GM19035 (cell line): Measurements from ENCODE around the gene RBM20.

Source experiments
- ATAC-seq: cut with Tn5 transposase; IDR thresholded peaks from one replicate; pipeline ENCODE4 v1.9.1; 2021; ENCODE audit not compliant: unreplicated experiment

Gene RBM20

GRCh38 chr10:110827410-110827809 lies 183.3 kb downstream of the RBM20 start:
- ATAC-seq = no peak

DNA sequence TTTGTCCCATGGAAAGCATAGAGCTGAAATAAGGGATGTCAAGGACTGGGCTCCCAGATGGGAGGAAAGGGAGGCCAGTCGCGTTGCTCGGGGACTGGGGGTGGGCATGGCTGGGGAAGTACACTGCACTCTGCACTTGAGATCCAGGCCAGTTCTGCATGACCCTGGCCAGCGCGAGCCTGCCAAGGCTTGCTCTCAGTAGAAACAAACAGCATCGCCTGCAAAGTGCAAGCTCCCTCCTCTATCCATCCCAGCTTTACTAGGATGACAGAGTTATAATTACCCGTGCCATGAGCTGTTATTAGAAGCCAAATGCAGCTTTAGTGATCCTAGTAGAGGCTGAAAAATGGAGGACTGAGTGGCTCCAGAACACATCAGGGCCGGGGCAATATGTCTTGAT lies 183.7 kb downstream of the RBM20 start:
- ATAC-seq = no peak

- no peak for ATAC-seq
Measured at GRCh38 chr10:110828525-110828924, 184.4 kb downstream of the RBM20 start.

DNA sequence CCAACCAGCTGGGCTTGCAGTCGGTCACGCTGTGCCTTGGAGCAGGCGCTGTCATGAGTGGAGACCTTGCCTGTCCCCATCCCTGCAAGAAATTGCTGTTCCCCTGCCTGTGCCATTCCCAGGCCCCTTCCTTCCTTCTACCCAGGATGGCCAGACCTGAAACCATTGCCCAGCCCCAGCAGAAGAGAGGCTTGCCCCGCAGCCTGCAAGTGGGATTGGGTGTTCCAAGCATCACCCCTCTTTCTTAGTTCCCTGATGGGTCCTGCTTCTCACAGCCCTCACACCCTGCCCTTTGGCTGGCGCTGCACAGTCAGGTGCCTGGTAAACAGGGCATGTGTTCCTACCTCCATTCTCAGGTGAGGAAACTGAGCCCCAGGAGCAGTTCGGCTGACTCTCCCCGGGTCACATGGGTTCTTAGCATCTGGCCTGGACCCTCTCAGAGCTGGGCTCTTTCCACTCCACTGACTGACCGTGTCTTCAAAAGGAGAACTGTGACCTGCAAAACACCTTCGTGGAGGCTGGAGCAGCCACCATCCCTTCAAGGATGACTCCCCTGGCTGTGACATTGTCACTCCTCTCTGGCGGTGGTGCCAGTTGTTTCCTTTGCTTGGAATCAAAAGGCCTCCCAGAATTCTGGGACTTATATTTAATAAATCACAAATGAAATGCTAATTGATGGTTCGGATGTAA lies 185.7 kb downstream of the RBM20 start:
- no peak for ATAC-seq

DNA sequence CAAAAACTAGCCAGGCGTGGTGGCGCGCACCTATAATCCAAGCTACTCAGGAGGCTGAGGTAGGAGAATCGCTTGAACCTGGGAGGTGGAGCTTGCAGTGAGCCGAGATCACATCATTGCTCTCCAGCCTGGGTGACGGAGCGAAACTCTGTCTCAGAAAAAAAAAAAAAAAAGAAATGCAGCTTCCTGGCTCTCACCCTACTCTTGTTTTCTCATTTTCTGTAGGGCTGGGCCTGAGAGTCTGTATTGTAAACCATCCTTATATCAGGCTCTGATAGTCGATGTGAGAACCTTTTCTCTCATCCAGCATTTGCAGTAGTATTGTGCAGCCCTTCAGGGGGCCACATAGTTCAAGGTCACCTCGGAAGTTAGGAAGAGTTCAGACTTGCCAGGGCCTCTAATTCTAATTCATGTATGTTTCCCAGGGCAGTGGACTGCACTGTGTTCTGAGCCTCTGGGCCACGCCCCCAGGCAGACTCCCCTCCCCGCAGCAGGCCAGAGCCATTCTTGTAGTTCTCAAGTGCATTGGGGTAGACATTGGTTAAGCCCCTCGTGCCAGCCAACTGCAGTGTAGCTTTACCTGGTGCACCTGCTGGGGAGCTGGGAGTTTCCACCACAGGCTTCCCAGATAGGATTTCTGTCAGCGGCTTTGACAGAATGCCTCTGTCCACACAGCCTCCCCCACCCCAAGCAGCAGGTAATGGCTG lies 189.3 kb downstream of the RBM20 start:
- no peak for ATAC-seq

DNA sequence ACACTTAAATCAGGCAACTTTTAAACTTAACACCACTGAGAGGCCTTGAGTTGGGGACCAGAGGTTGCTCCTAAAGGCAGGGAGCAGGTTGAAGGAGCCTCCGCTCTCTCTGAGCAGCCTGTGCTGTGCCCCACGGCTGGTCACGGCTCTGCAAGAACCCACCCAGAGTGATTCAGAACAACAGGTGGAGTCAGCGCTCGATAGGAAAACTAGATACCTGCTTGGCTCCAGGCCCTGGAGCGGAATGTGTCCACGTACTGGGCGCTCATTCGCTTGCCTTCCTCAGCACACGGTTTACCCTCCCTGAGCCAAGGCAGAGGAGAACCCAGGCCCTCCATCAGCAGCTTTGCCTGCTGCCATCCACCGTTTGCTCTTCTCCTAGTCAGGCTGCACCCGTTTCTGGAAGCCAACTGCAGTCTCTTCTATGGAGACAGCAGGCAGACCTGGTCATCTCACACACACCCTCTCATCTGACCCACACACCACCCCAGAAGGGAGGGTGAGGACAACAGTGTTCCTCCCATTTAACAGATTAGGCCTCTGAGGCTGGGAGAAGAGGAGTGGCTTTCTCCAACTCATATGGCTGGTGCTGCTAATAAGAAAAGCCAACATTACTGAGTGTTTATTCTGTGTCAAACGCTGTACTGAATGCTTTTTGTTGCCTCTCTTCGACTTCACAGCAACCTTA lies 189.9 kb downstream of the RBM20 start:
- no peak for ATAC-seq

DNA sequence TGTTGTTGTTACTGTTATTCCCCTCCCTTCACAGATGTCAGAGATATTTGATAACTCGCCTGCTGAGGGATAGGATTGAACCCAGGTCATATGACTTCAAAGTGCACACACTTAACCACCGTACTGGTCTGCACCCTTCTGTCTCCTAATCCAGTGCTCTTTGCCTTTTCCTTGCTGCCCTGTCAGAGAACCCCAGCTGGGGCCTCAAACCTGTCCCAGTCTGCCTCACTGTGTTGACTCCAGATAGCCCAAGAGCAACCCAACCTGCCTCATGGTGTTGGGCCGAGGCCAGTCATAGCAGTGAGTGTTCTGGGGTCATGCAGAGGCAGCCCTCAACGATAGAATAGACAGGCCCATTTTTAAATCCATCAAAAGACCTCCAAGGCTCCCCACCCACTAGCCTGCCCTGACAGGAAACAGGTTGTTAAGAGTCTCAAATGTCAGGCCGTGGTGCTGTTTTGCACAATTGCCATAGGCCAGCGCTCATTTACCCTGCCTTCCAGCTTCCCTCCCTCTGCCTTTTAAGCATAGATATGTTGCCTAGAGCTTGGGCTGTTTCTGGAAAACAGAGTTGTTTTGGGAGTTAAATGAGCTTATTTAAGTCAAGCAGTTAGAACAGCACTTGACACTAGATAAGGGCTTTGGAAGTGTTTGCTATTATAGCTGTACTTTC lies 190.6 kb downstream of the RBM20 start:
- ATAC-seq = no peak

GRCh38 chr10:110835841-110836240 lies 191.7 kb downstream of the RBM20 start:
- no peak for ATAC-seq

DNA sequence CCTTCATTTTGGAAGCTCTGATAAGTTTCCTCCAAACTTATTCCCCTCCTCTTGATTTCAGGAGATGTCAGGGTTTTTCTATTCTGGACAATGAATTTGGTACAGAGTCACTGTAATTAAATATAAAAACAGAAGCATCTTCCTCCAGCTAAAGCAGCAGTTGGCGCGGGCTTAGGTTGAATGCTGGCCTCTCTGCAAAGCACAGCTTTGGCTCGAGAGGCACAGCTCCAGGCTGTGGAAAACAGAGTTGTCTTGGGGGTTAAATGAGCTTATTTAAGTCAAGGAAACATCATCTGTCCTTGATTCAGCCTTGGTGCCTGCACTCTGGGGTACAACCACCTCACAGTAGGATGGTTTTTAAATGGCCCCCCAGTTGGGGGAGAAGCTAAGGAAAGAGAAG lies 192.6 kb downstream of the RBM20 start:
- ATAC-seq = no peak

DNA sequence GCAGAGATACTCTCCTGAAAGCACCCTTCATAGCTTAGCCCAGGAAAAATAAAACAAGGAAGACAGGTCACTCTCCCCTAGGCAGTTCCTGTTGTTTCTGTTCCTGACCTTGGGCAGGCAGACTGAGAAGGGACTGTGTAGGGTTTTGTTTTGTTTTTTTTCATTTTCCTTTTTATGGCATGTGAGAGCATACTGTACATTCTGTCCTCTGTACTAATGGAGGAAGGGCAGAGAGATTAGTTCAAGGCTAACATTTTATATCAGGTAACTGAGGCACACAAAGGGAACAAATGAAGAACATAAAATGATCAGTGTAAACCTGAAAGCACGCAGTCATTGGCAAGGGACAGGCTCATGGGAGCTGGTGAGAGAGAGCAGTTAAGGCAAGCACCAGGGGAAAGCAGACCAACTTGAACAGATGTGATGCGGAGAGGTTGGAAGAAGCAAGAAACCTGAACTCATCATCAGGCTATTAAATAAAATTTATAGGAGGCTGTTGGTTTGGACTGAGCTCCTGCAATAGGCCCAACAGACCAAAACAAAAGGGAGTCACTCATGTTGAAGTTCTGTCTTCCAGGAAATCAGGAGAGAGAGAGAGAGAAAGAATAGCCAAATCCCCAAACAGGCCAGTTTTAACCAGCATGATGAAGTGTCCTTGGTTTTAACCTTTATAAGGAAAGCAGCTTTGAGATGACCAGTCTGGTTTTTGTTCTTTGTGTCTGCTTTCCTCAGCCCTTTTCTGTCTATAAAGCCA lies 193.5 kb downstream of the RBM20 start:
- ATAC-seq = no peak

GRCh38 chr10:110840225-110840922 lies 196.2 kb downstream of the RBM20 start:
- ATAC-seq = no peak

DNA sequence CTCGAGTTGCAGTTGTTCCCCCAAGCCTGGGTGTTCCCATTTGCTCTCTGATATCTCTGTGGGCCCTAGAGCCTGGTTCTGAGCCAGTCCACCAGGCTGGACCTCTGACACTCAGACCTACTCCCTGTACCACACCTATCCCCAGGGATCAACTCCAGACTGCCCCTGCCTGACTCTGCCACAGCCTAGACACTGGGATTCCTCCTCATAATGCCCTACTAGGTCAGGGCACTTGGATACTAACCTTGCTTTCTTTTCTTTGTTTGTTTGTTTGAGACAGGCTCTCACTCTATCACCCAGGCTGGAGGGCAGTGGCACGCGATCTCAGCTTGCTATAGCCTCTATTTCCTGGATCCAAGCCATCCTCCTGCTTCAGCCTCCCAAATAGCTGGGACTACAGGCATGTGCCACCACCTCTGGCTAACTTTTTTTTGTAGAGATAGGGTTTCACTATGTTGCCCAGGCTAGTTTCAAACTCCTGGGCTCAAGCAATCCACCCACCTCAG lies 196.8 kb downstream of the RBM20 start:
- ATAC-seq = no peak

DNA sequence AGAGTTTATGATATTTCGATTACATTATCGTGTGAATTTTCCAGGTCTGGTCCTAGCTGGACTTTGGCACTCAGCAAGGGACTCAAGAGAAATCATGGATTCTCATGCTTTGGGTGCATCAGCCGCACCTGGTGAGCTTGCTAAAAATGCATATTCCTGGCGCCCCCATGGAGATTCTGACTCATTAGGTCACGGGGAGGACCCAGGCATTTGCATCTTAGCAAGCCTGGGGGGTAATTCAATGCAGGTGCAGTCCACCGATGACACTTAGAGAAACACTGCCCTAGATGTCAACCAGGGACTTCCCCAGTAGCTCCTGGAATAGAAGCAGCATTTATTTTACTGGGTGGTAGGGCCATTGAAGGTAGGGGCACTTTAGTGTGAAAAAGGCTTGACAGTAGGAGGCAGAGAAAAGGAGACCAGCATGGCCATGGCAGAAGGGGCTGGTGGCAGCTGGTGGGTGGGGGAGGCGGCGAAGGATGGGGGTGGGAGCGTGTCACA lies 197.7 kb downstream of the RBM20 start:
- peak; percentile 72 for ATAC-seq

- peak; percentile 5 for ATAC-seq
Measured at GRCh38 chr10:110842326-110842904, 198.3 kb downstream of the RBM20 start.

GRCh38 chr10:110843031-110843430 lies 198.9 kb downstream of the RBM20 start:
- ATAC-seq = peak; percentile 75

DNA sequence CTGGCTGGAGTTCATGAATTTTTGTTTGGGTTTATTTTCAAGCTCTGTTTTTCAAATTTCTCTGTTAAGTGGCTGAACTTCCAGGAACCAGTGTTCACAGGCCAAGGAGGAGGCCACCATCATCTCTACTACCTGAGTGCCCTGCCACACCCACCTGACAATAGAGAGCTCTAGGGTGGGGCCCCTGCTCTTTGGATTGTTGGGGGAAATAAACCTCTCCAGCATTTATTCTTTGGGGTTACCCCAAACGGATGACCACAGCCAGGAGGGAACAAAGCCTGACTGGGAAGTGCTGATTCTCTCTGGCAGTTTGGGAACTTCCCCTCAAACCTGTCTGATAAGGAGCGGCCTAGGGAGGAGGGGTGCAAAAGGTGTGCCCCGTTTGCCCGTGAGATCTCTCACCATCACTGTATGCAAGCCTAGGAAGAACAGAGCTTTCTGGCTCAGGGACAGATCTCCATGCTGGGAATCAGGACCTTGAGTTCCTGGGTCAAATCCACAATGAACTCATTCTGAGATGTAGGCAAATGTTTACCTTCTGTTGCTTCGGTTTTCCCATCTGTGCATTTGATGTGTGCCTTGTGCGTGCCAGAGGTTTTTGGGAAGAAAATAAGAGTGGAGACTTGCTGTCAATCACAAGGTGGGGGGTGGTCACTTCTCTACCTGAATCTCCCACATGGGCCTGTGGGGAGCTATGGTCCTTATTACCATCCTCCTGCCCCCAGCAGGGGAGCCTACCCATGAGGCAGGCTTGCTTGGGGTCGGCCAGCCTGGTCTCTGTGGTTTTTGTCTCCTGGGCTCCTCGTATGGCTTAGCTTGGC lies 199.9 kb downstream of the RBM20 start:
- ATAC-seq = no peak

- ATAC-seq = no peak
Measured at GRCh38 chr10:110844617-110844881, 200.4 kb downstream of the RBM20 start.

DNA sequence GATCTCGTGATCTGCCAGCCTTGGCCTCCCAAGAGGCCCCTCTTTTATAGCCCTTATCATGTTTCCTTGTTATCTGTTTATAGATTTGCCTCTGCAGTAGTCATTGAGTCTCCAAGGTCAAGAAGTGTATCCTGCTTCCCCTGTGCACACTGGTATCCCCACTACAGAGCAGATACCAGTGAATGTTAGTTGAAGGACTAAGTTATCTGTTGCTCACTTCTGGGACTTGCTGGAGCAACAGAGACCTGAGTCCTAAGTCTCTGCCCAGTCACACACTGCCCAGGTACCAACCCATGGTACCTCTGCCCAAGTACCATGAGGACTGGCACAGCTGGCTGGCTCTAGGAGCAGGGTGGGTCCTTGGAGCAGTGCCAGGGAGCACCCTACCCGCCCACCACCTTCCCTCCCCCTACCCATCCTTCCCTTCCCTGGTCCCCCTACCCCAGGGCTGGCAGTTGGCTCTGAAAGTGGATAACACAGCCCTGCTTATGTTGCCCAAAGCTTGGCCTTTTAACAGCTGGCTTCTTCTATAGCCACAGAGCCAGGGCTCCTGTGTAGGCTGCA lies 201.1 kb downstream of the RBM20 start:
- ATAC-seq = no peak
